Femur (tissue), 1 donor: ENCODE data around the gene ARHGAP26.
"Not testable (repeated sequence)": the region's sequence is repeated elsewhere in the genome, so short reads cannot be mapped to it uniquely, and the experiment has no call there.

Experiments used
- DNase-seq: peaks from one replicate; pipeline ENCODE4 v3.0.0-alpha.2; 2017

ARHGAP26 gene

DNA sequence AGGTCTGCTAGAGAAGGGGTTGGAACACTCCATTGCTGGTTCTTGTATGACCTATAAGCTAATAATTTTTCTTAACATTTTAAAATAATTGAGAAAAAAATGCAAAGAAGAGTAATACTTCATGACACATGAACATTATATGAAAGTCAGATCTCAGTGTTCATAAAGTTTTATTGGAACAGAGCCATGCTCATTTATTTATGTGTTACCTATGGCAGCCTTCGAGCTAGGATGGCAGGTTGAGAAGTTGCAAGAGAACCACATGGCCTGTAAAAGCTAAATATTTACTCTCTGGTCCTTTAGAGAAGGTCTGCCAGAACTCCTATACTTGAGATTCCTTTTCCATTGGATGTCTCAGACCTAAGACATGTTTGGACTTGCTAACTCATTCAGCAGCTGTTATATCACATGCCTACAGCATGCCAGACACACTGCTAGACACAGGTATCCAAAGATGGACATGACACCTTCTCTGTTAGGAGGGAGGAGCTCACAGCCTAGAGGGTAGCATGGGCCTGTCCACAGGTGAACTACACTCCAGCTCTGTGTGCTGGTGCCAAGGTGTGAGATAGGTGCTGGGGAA is 304.3 kb downstream of the ARHGAP26 start:
- DNase-seq: no peak

DNA sequence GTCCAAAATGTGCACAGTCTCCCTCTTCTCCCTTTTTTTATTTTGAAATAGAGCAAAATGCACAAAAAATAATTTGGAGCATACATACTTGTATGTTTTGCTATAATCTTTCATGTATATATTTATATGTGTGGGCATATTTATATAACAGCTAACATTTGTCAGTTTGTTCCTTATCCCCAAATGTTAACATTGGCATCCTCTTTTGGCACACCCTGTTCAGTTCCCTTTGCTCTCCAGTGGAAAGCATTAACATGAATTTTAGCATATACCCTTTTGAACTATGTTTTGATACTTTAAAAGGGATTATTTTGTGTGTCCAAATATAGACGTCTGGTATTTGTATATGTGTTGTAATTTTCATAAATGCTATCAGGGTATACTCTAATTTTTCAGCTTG is 306.2 kb downstream of the ARHGAP26 start:
- no peak for DNase-seq

DNA sequence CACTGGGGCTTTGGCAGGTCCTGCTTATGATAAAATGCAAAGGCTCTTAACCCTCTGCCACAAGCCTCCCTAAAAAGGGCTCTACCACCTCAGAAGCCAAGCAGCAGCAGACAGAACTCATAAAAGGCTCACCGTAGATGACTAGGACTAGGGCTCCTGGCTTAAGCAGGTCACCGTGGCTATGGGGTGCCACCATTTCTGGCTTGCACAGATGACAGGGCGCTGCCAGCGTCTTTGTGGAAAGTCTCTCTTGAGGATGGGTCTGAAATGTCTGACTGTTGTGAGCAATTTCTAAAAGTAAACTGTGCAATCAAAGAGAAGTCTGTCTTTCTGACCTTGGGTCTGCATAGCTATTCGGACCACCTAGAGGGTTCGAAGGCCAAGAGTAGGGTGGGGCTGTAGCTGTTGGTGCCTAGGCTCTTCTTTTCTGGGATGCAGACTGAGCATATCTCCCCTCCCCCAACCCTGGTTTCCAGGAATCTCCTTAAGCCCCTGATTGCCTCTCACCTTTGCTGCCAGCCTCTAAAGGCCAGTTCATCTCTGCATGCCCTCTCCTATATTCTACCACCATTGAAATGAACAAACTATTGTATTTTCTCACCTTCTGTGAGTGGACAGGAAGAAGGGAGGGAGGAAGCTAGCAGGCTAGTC is 307.4 kb downstream of the ARHGAP26 start:
- DNase-seq: no peak

DNA sequence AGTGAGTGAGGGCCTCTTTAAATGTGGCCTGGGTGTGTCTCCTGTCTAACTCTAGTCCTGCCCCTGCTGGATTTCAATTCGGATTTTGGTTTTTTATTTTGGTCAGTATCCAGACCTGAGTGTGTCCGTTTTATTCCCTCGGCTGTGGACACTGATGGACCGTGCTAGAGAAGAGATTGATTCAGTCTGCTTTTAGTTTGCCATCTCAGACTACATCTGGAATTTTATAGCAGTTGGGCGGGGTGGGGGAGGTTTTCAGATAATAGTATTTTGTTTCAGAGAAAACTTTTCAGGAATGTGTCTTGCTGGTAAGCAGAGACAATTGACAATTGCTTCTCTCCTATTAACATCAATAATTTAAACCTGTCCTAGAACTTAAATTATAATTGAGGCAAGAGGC is 308.1 kb downstream of the ARHGAP26 start:
- no peak for DNase-seq

DNA sequence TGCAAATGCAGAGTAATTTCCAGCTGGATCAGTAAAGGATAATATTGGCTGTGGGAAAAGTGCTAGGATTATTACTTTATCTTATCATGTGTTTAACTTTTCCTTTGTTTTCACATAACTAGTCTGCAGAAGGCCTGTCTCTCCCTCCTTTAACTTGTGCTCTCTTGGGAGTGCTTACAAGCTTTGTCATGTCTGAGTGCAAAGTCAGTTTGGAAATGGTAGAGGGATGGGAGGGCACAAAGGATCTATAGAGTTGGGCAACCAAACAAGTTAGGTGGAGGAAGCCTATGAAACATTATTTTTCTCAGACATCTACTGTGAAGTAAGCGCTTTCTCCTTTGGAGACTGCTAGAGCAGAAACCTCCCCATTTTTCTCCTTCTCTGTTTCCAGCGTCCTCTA is 308.8 kb downstream of the ARHGAP26 start:
- no peak for DNase-seq

DNA sequence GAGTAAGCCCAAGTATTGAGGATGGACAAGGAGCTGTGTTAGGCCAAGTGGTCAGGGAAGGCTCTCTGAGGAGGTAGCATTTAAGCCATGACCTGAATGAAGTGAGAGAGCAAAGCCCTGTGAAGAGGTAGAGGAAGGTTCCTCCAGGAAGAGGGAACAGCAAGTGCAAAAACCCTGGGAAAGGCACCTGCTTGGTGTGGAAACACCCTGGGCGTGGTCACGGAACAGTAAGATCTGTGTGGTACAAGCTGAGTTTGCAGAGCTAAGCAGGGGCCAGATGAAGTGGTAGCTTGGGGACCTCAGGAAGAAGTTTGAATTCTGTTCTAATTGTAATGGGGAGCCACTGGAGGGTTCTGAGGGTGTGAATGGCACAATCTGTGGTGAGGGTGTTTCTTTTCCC is 310.2 kb downstream of the ARHGAP26 start:
- no peak for DNase-seq

DNA sequence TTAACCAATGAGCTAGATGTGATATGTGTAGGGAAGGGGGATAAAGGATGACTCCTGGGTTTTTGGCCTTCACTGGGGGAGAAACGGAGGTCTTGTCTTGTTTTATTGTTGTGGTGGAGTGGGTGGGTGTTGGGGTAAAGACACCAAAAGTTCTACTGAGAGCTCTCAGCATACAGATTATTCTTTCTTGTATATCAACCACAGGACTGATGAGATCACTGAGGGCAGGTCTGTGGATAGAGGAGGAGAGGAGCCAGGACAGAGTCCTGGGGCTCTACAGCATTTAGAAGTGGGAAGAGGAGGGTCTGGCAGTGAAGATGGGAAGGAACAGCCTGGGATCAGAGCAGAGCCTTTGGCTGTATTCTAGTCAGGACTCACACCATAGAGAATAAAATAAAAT is 310.8 kb downstream of the ARHGAP26 start:
- DNase-seq: no peak

DNA sequence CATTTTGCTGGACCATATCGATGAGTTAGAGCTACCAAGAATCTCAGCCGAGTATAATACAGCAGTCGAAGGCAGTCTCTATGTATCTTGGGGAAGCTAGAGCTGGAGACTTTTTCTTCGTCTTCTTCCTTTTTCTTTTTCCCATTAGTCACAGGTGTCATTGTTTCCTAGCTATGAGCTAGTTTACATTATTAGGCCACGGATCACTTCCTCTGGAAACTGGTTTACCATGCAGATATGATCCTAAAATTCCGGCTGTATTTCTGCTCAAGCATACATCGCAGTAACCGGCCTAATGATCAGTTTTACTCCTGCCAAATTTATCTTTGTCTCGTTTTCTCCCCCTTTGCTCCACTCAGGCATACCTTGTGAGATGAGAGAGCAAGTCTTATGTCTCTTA is 312.8 kb downstream of the ARHGAP26 start:
- DNase-seq: no peak

DNA sequence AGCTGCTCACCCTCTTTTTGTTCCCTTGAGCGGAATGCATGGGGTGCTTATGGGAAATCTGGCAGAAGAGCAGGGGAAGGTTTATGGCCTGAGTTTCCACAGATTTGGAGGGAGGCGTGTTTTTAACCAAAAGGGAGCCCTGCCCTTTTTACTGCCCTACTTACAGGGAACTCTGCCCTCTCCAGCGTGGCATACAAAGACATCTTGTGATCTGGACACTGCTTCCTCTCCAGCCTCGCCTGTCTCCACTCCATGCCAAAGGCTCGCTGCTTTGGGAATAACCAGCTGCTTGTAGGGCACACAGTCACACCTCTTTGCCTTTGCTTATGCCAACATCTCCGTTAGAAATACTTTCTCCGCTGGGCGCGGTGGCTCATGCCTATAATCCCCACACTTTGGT is 314.2 kb downstream of the ARHGAP26 start:
- DNase-seq: peak; percentile 56

DNA sequence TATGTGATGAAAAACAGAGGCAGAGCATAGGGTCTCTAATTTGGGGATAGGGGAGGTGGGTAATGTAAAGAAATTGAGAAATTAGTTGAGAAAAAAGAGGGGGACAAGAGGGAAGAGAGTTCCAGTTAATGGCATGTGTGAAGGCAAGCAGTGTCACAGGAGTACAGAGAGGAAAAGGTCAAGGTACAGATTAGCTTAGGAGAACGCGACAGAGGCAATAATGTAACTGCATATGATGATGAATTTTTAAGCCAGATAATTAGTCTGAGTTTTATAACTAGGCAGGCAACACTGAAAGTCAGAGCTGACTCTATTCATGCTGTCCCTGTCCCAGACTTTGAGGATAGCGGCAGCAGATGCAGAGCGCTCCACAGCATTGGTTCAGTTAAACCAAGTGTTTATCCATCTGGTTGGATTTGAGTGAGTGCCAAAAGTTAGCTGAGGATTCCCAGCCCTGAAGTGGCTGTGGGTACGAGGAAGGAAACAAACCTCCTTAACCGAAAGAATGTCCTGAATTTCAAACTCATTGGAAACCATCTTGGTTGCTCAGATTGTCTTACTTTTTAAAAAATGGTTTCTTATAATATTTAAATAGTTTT is 315.2 kb downstream of the ARHGAP26 start:
- DNase-seq: peak; percentile 36

DNA sequence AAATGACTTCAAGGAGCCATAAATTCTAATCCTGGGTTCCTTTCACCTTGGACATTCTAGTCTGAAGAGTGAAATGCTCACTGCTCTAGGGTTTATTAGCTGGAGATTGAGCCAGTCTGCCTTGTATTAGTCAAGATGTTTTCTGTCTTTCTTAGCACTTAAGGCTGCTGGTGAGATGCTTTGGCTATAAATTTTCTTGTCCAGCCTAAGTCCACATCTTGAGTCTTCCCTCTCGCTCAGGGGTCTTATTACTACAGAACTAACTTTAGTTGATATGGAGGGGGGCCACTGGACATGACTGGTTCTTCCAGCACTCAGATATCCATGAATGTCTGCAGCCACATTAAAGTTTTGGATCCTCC is 316.4 kb downstream of the ARHGAP26 start:
- no peak for DNase-seq

DNA sequence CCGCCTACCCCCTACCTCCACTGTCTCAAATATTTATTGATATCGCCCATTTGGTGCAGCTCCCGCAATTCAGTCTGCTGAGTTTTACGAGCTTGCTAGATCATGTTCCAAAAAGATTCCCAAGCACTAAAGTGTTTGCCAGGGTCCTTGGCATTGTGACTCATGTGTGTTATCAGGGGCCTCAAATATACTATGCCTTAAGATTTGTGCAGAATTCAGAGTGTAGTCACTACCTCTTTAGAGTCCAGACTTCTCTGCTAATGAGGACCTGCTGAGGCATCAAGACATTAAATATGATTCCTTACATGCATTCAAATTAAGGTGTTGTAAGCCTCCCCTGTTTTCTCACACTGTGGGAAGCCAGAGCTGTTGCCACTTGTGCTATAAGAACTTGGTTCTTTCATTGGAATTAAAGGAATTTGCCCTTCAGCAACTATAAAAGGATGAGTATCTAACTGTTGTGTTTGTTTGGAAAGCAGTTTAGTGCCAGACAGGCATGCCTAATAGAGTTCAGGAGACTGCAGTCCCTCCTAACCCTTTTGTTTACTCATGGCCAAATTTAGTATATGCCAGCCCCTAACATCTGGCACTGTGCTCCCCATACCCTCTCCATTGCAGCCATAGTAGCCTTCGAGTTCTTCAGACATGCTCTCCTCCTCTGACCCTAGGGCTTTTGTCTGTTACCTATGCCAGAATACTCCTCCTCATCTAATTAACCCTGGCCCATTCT is 316.9 kb downstream of the ARHGAP26 start:
- DNase-seq: no peak

DNA sequence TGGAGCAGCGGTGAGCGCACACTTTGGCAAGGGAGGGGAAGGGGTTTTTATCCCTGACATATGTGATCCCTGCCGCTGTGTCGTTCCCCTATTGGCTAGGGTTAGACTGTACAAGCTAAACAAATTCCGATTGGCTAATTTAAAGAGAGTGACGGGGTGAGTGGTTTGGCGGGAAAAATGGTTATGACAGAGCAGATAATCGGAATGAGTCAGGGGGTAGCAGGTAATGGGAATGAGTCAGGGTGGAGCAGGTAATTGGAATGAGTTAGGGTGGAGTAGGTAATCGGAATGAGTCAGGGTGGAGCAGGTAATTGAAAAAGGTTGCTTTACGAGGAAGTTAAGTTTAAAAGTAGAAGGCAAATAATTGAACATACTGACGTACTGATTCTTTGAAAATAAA is 318.5 kb downstream of the ARHGAP26 start:
- DNase-seq: not testable (repeated sequence)

DNA sequence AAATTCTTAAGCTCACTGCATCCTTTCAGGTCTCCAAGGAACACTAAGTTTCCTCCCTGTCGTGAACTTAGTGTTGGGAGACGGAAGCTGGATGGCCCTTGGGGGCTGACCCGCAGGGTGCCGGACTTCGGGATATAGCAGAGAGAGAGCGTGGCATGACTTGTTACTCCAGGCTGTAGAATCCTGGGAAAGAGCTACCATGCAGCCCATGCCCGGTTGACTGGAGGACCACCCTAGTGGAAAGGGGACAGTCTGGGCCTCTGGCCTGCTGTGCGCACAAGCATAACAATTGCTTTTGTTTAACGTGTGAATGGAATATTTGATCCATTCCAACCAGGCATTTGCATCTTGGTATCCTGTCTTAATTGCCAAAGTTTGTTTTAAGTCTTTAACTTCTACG is 319.9 kb downstream of the ARHGAP26 start:
- DNase-seq: not testable (repeated sequence)

DNA sequence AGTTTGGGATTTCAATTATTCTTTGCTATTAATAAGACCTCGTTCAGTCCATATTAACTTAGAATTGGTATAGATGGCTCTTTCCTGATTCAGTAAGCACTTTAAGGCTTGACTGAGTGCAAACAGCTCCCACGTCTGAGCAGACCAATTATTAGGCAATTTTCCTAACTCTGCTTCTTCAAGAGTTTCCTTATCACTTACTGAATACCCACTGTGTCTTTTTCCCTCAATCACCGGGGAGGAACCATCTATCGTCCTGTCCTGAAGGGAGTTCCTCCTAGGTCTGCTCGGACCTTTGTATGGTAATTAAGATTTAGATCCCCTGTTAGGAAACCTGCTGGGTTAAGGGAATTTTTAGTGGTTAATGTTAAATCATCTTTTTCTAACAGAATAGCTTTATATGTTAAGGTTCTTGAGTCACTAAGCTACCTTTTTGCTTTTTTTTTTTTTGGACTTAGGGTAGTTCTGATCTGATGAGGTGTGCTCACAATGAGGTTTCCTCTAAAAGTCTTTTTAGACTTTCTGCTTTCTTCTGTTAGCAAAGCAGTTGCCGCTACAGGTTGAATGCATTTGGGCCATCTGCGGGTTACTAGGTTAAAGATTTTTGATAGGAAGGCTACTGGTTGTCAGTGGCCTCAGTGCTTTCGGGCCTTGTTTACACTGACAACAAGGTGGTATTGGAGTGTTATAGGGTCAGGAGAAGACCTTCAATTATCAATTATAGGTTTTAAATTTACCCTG is 322.7 kb downstream of the ARHGAP26 start:
- not testable (repeated sequence) for DNase-seq

DNA sequence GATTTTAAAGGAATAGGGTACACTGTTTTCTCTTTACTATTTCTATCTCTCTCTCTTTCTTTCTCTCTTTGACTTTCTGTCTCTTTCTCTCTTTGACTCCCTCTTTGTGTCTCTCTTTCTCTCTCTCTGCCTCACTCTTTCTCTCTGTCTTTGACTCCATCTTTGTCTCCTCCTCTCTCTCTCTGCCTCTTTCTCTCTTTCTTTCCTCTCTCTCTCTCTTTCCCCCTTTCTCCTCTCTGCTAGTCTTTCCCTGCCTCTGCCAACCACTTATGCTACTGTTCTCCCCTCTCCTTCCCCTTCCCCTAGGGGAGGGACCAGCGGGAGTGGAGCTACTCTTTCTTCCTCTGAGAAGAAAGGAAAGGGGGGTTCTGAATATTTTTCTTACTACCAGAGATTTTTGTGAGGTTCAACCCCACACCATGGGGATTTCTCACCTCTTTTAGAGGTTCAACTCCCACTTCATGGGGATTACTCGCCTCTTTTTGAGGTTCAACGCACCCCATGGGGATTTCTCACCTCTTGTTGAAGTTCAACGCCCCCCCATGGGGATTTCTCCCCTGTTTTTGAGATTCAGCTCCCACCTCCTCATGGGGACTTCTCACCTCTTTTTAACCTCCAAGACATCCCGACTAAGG is 323.4 kb downstream of the ARHGAP26 start:
- no peak for DNase-seq

DNA sequence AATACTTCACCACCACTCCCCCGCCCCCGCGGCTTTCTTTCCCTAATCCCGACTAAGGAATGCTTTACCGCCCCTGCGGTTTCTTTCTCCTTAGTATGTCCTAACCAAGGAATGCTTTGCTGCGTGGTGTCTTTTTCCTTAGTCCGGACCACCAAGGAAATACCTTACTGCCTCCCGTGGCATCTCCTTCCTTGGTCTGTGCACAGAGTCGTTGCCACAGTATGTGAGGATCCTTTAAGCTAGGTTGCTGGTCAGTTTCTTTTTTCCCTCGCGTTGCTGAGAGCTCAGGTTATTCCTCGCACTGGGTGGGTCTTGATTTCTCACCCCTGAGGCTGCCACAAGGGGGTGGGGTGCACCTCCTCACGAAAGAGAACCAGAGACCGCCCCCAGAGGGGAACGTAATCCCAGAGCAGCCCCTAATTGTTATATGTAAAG is 323.9 kb downstream of the ARHGAP26 start:
- peak; percentile 28 for DNase-seq

DNA sequence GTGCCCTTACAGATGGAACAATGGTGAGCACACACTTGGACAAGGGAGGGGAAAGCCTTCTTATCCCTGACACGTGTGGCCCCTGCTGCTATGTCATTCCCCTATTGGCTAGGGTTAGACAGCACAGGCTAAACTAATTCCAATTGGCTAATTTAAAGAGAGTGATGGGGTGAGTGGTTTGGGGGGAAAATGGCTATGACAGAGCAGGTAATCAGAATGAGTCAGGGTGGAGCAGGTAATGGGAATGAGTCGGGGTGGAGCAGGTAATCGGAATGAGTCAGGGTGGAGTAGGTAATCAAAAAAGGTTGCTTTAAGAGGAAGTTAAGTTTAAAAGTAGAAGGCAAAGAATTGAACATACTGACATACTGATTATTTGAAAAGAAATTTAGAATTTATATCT is 324.4 kb downstream of the ARHGAP26 start:
- not testable (repeated sequence) for DNase-seq

DNA sequence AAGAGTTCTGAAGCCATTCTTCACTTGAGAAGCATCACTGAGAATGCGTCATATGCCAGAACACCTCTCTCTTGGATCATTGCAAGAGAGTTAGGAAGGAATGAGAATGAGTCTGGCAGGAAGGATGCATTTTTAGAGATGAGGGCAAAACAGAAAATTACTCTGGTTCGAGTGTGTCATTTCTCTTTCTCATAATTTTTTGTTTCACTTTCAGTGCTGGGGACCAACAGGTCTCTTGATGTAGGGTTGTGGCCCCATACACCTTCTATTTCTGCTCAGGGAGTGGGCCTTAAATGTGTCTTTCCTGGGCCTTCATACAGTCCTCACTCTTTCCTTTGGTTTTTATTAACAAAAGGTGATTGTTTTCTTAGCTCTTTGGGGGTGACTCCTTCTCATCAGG is 330.9 kb downstream of the ARHGAP26 start:
- no peak for DNase-seq

DNA sequence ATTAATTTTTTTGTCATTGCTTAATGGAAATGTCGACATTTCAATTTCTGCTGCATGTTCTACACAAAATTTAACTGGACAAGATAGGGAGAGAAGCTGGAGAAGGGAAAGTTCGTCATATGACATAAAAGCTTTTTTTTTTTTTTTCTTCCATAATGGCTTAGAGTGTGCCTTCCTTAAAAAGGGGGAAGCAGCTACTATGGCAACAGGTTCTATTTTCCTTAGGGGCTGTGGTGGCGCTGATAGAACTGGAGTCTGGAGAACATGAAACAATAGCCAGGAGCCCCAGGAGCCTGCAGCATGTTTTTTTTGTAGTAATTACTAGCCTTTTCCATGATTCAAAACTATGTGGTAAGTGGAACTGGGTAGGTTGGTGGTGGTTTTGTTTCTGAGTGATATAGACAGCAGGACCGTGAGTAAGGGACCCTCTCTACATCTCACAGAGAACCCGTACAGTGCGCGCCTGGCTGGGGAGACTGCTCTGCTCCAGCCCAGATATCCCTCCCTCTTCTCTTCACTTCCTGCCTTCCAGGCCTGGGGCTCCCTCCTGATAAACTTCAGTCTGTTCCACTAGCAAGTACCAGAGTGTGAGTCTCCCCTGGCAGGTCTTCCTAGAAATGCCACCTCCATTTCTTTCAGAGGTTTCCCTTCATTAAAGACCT is 331.7 kb downstream of the ARHGAP26 start:
- DNase-seq: no peak

DNA sequence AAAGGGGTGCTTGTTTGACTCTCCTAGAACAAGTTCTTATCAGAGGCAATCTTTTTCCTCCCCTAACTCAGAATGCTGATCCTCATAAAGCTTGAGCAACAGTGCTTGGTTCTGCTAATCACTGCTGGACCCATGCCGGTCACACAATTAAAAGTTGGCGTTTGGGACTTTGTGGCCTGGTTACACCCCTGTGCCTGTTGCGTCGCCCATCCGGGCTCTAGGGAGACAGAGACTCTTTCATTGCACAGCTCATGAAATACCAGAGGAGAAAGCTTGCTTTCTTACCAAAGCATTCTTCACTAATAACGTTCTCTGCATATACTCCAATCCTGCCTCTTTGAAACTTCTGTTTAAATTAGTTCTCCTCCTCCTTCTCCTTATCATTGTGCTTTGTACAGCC is 332.2 kb downstream of the ARHGAP26 start:
- peak; percentile 62 for DNase-seq

DNA sequence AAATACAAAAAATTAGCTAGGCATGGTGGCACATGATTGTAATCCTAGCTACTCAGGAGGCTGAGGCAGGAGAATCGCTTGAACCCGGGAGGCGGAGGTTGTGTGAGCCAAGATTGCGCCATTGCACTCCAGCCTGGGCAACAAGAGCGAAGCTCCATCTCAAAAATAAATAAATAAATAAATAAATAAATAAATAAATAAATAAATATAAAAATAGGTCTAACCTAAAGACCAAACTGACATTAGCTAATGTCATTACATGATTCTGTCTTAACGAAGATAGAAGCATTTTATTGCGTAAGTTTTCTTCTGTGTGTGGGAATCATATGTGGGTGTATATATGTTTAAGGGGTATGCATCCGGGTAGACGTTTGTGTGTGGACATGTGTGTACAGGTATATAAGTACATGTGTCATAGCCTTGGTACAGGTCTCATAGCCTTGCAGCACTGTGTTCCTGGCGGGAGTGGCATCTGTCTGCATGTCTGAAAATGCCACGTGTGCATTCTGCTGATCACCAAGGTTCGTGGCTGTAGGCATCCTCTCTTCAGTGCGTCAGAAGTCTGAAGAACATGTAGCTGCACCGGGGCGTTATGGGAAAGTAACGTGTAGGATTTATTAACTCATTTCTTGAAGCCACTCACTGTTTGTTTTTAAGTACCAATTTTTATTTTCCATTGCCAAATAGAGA is 335.2 kb downstream of the ARHGAP26 start:
- DNase-seq: no peak
